ENCODE data around the gene SLC15A4.

SLC15A4 gene

GRCh38 chr12:128795530-128796361, 28.0 kb downstream of the SLC15A4 start:
- H3K4me3 ChIP-seq (ENCODE audit: low read depth, low read length), result no peak overlapping the region
- H3K9me3 ChIP-seq (ENCODE audit: control insufficient read depth, insufficient read depth, low read length), result no peaks in the 10 kb centered on the region
- H3K9ac ChIP-seq (ENCODE audit: low read depth, low read length), result no peak overlapping the region
- H3K27me3 ChIP-seq (ENCODE audit: control insufficient read depth, insufficient read depth, low read length), result no peaks in the 10 kb centered on the region
- H3K36me3 ChIP-seq (ENCODE audit: control insufficient read depth, insufficient read depth, low read length), result peaks cover 48% of the 10 kb centered on the region
- peaks cover 15% of the 10 kb centered on the region for H3K4me1 ChIP-seq (ENCODE audit: control insufficient read depth, insufficient read depth, low read length)

GRCh38 chr12:128794661-128795529, 28.9 kb downstream of the SLC15A4 start:
- no peaks in the 10 kb centered on the region for H3K9me3 ChIP-seq (ENCODE audit: control insufficient read depth, insufficient read depth, low read length)
- H3K36me3 ChIP-seq (ENCODE audit: control insufficient read depth, insufficient read depth, low read length), result peaks cover 40% of the 10 kb centered on the region
- no peaks in the 10 kb centered on the region for H3K27me3 ChIP-seq (ENCODE audit: control insufficient read depth, insufficient read depth, low read length)
- H3K4me3 ChIP-seq (ENCODE audit: low read depth, low read length), result no peak overlapping the region
- peaks cover 15% of the 10 kb centered on the region for H3K4me1 ChIP-seq (ENCODE audit: control insufficient read depth, insufficient read depth, low read length)
- H3K9ac ChIP-seq (ENCODE audit: low read depth, low read length), result no peak overlapping the region

- Histone ChIP-seq H3K36me3 (ENCODE audit: control insufficient read depth, insufficient read depth, low read length) (peaks cover 36% of the 10 kb centered on the region), H3K4me1 (ENCODE audit: control insufficient read depth, insufficient read depth, low read length) (peaks cover 15% of the 10 kb centered on the region), H3K4me3 (ENCODE audit: low read depth, low read length) (no peak overlapping the region), H3K9ac (ENCODE audit: low read depth, low read length) (no peak overlapping the region), H3K27me3 (ENCODE audit: control insufficient read depth, insufficient read depth, low read length) (no peaks in the 10 kb centered on the region), H3K9me3 (ENCODE audit: control insufficient read depth, insufficient read depth, low read length) (no peaks in the 10 kb centered on the region)
These were observed 30.1 kb downstream of the SLC15A4 start for GRCh38 chr12:128793701-128794100.

GRCh38 chr12:128792881-128793280, 30.9 kb downstream of the SLC15A4 start:
- H3K9ac ChIP-seq (ENCODE audit: low read depth, low read length), result no peak overlapping the region
- H3K4me1 ChIP-seq (ENCODE audit: control insufficient read depth, insufficient read depth, low read length), result peaks cover 7% of the 10 kb centered on the region
- no peak overlapping the region for H3K4me3 ChIP-seq (ENCODE audit: low read depth, low read length)
- H3K36me3 ChIP-seq (ENCODE audit: control insufficient read depth, insufficient read depth, low read length), result peaks cover 30% of the 10 kb centered on the region
- H3K9me3 ChIP-seq (ENCODE audit: control insufficient read depth, insufficient read depth, low read length), result no peaks in the 10 kb centered on the region
- H3K27me3 ChIP-seq (ENCODE audit: control insufficient read depth, insufficient read depth, low read length), result no peaks in the 10 kb centered on the region

GRCh38 chr12:128792398-128792797, 31.4 kb downstream of the SLC15A4 start:
- H3K4me1 ChIP-seq (ENCODE audit: control insufficient read depth, insufficient read depth, low read length), result peaks cover 4% of the 10 kb centered on the region
- H3K27me3 ChIP-seq (ENCODE audit: control insufficient read depth, insufficient read depth, low read length), result no peaks in the 10 kb centered on the region
- H3K36me3 ChIP-seq (ENCODE audit: control insufficient read depth, insufficient read depth, low read length), result peaks cover 30% of the 10 kb centered on the region
- no peaks in the 10 kb centered on the region for H3K9me3 ChIP-seq (ENCODE audit: control insufficient read depth, insufficient read depth, low read length)
- no peak overlapping the region for H3K9ac ChIP-seq (ENCODE audit: low read depth, low read length)
- H3K4me3 ChIP-seq (ENCODE audit: low read depth, low read length), result no peak overlapping the region

GRCh38 chr12:128791395-128792322, 32.1 kb downstream of the SLC15A4 start:
- H3K9ac ChIP-seq (ENCODE audit: low read depth, low read length), result no peak overlapping the region
- peaks cover 30% of the 10 kb centered on the region for H3K36me3 ChIP-seq (ENCODE audit: control insufficient read depth, insufficient read depth, low read length)
- no peak overlapping the region for H3K4me3 ChIP-seq (ENCODE audit: low read depth, low read length)
- no peaks in the 10 kb centered on the region for H3K9me3 ChIP-seq (ENCODE audit: control insufficient read depth, insufficient read depth, low read length)
- no peaks in the 10 kb centered on the region for H3K4me1 ChIP-seq (ENCODE audit: control insufficient read depth, insufficient read depth, low read length)
- no peaks in the 10 kb centered on the region for H3K27me3 ChIP-seq (ENCODE audit: control insufficient read depth, insufficient read depth, low read length)

DNA sequence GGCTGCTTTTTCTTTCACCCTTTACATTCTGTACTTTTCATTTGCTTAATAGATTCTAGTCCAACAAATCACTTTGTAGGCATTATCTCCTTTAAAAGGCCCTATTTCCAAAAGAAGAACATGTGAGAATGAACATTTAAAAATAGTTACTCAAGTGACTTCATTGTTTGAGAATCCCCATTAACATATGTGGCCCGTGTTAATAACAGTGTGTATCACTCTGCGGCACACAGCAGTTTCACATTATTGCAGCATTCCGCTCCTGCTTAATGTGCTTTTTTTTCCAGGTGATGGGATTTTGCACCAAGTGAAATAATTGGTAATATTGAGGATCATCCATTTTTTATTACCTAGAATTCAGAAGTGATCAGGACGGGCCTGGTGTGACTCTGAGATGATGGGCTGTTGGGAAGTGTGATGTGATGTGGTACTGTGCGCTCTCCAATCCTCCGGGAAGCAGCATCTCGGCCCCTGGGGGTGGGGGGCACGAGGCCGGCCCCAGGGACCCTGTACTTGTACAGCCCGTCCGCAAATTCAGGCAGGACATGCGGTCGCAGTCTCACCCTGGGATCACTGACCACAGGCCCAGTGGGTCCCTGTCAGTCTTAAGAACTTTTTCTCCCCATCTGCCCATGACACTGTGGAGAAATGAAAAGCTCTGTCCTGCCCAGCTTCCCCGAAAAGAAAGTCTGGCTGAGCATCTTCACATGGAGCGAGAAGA, 32.9 kb downstream of the SLC15A4 start:
- no peaks in the 10 kb centered on the region for H3K4me1 ChIP-seq (ENCODE audit: control insufficient read depth, insufficient read depth, low read length)
- peaks cover 30% of the 10 kb centered on the region for H3K36me3 ChIP-seq (ENCODE audit: control insufficient read depth, insufficient read depth, low read length)

GRCh38 chr12:128790221-128790620, 33.5 kb downstream of the SLC15A4 start:
- Histone ChIP-seq H3K9me3 (ENCODE audit: control insufficient read depth, insufficient read depth, low read length) (no peaks in the 10 kb centered on the region), H3K4me3 (ENCODE audit: low read depth, low read length) (no peak overlapping the region), H3K36me3 (ENCODE audit: control insufficient read depth, insufficient read depth, low read length) (peaks cover 24% of the 10 kb centered on the region), H3K27me3 (ENCODE audit: control insufficient read depth, insufficient read depth, low read length) (no peaks in the 10 kb centered on the region), H3K4me1 (ENCODE audit: control insufficient read depth, insufficient read depth, low read length) (no peaks in the 10 kb centered on the region), H3K9ac (ENCODE audit: low read depth, low read length) (no peak overlapping the region)

More for the DNA sequence above, 32.9 kb downstream of the SLC15A4 start:
- no peak overlapping the region for H3K9ac ChIP-seq (ENCODE audit: low read depth, low read length)
- no peaks in the 10 kb centered on the region for H3K9me3 ChIP-seq (ENCODE audit: control insufficient read depth, insufficient read depth, low read length)
- no peaks in the 10 kb centered on the region for H3K27me3 ChIP-seq (ENCODE audit: control insufficient read depth, insufficient read depth, low read length)
- no peak overlapping the region for H3K4me3 ChIP-seq (ENCODE audit: low read depth, low read length)

DNA sequence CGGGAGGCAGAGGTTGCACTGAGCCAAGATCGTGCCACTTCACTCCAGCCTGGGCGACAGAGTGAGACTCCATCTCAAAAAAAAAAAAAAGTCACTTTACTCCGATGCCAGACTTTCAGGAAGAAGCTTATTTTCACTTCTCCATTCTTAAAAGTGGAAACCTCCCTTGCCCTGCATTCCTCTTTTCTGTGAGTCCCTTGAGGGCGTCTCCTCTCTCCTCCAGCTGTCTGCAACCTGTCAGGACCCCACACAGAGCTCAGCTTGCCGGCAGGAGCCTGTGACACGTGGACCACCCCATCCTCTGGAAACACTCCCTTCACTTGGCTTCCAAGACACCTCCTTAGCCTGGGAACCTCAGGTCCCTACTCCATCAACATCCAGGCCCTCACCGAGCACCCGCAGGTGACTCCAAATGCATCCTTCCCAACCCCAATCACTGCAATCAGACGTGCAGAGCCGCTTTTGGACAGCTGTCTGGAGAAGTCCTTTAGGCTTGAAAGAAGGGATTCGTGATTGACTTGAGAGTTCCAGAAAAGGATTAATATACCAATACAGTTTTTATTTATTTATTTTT, 34.3 kb downstream of the SLC15A4 start:
- peaks cover 19% of the 10 kb centered on the region for H3K36me3 ChIP-seq (ENCODE audit: control insufficient read depth, insufficient read depth, low read length)
- no peaks in the 10 kb centered on the region for H3K9me3 ChIP-seq (ENCODE audit: control insufficient read depth, insufficient read depth, low read length)
- H3K4me1 ChIP-seq (ENCODE audit: control insufficient read depth, insufficient read depth, low read length), result no peaks in the 10 kb centered on the region
- no peak overlapping the region for H3K9ac ChIP-seq (ENCODE audit: low read depth, low read length)
- H3K27me3 ChIP-seq (ENCODE audit: control insufficient read depth, insufficient read depth, low read length), result no peaks in the 10 kb centered on the region
- no peak overlapping the region for H3K4me3 ChIP-seq (ENCODE audit: low read depth, low read length)

DNA sequence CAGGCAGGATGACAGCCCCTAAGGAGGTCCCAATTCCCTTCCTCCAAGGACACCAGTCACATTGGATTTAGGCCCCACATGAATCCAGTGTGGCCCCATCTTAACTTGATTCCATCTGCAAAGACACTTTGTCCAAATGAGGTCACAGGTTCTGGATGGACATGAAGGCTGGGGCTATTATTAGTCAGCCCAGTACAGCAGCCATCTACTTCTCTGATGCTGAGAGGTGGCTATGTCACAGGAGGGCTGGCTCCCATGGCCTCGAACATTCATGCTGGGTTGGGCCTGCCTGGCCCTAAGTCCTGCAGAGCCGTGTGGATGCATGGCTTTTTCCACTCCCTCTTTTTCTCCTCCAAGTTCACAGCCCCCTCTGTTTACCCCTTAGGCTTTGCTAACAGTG, 35.9 kb downstream of the SLC15A4 start:
- Histone ChIP-seq H3K4me3 (ENCODE audit: low read depth, low read length) (no peak overlapping the region), H3K4me1 (ENCODE audit: control insufficient read depth, insufficient read depth, low read length) (no peaks in the 10 kb centered on the region), H3K36me3 (ENCODE audit: control insufficient read depth, insufficient read depth, low read length) (peaks cover 9% of the 10 kb centered on the region), H3K27me3 (ENCODE audit: control insufficient read depth, insufficient read depth, low read length) (no peaks in the 10 kb centered on the region), H3K9me3 (ENCODE audit: control insufficient read depth, insufficient read depth, low read length) (no peaks in the 10 kb centered on the region), H3K9ac (ENCODE audit: low read depth, low read length) (no peak overlapping the region)
